ENCODE data around the gene CCDC192.

Gene CCDC192

GRCh38 chr5:127851964-127852363 is 148.8 kb downstream of the CCDC192 start:
- DNase-seq, result no peak

DNA sequence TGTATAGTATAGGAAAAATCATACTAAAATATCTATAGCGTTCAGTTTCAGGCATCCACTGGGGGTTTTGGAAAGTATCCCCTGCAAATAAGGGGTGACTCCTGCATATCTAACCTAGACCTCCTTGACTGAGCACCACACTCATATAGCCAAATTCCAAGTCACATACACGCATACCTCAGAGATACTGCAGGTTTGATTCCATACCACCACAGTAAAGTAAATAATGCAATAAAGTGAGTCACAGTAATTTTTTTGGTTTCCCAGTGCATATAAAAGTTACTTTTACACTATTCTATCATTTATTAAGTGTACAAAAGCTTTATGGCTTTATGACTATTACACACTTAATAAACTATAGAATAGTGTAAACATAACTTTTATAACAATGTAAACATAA is 151.3 kb downstream of the CCDC192 start:
- DNase-seq, result no peak

- no peak for DNase-seq
Observed at GRCh38 chr5:127856292-127856691, 153.1 kb downstream of the CCDC192 start.

DNA sequence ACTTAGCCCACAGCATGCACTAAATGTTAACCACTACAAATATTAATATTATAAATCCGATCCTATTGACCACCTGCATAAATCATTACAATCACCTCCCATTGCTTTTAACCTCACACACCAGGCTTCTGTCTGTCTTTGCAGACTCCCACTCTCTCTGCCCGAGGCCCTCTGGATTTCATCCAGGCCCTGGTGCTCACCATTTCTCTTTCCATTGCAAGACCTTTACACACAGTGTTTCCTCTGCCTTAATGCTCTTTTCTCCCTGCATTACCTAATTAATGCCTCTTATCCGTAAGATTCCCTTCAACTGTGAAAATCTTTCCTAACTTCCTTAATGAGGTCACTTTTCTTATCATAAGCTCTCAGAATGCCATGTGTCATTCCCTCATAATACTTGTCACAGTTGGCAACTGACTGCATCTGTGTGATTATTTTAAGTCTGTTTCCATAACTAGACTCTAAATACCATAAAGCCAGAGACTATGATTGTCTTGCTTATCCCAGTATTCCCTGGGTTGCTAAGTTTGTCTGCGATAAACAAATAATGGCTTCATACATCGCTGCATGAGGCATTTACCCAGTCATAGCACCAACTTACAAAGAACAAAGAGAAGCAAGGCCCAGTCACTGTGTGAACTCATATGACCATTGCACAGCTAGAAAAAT is 155.1 kb downstream of the CCDC192 start:
- no peak for DNase-seq

- DNase-seq, result no peak
Observed at GRCh38 chr5:127860291-127860690, 157.1 kb downstream of the CCDC192 start.

DNA sequence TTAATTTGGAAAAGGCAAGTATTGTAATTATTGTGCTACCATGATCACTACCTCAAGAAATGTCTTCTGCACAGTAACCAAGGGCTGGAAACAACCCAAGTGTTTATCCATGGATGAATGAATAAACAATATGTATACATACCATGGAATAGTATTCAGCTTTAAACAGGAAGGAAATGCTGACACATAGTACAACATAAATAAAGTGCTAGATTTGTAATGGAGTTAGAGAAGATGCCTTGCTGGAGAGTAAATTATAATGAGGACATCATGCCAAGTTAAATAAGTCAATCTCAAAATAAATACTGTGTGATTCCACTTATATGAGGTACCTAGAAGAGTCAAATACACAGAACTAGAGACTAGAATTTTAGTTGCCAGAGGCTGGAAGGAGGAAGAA is 160.0 kb downstream of the CCDC192 start:
- DNase-seq, result no peak

- no peak for DNase-seq
Observed at GRCh38 chr5:127863610-127864395, 160.6 kb downstream of the CCDC192 start.

GRCh38 chr5:127864511-127864910 is 161.3 kb downstream of the CCDC192 start:
- DNase-seq, result no peak

GRCh38 chr5:127865273-127865672 is 162.1 kb downstream of the CCDC192 start:
- no peak for DNase-seq

DNA sequence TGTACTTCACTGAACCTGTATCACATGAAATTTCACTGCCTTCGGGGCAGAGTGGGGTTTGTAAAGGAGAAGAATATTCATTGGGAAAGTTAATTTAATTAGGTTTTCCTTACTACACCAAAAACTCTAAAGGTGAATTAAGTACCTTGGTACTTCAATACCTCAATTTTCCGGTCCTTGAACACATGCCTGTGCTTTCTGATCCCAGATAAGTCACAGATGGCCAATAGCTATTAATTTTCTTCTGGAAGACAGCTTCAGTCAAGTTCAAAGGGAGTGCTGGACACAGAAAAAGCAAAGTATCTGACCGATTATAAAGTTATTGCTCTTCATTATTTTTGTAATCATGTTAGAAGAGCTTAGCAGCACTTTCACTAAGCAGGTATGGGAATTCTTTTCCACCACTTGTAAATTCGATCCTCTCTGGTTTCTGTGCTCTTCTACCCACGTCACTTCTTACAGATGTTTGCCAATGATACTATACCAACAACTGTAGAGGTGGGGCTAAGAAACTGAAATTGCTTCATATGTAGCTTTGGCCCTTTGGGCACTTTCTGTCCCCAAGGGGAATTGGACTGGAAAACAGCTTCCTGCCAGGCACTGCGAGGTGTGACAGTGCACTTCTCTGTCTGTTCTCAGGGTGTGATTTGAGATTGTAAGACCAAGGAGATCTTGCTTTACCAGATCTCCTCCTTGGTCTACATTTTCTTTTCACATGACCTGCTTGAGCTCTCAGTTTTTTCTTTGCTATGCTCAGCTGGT is 164.0 kb downstream of the CCDC192 start:
- no peak for DNase-seq

- no peak for DNase-seq
Observed at GRCh38 chr5:127870914-127871313, 167.7 kb downstream of the CCDC192 start.

DNA sequence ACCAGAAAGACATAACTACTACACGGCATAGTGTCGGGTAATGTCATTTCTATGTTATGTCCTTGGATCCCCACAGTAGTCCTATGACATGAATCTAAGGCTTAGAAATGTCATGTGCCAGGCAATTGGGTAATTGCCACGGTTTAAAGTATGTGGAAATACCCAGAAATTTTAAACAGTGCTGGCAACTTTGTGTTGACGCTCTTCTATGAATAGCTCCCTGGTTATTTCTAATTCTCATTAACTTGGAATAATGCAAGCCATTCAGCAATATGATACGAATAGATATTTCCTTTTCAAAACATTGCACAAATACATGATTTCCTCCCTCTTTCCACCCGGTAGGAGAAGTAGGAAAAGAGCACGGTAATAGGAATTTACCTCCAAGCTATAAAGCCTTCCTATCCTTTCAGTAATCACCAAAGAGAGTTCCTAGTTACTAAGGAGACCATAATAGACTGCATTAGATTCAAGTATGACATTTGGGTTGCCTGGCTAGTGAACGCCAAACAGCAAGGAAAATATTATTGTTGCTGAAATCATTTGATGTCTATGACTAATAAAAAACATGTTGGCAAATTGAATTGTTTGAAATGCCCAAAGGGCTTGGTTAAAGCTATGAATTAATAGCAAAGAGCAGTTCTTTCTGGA is 168.4 kb downstream of the CCDC192 start:
- DNase-seq, result no peak

DNA sequence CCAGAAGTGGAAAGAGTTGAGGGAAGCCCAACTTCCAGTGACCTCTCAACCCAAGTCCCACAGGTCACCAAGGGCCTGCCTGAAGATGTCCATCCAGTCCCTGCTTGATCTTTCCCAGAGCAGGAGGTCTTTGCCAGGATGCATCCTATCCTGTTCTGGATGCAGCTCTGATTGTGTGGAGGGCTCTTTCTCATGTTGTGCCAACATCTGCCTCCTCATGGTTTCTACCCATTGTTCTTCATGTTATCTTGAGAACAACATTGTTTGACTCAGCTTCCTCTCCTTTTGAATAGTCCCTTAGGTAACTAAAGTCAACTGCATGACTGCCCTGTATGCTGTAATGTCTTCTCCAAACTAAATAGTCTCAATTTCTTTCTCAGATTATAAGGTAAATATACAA is 169.3 kb downstream of the CCDC192 start:
- DNase-seq, result no peak

DNA sequence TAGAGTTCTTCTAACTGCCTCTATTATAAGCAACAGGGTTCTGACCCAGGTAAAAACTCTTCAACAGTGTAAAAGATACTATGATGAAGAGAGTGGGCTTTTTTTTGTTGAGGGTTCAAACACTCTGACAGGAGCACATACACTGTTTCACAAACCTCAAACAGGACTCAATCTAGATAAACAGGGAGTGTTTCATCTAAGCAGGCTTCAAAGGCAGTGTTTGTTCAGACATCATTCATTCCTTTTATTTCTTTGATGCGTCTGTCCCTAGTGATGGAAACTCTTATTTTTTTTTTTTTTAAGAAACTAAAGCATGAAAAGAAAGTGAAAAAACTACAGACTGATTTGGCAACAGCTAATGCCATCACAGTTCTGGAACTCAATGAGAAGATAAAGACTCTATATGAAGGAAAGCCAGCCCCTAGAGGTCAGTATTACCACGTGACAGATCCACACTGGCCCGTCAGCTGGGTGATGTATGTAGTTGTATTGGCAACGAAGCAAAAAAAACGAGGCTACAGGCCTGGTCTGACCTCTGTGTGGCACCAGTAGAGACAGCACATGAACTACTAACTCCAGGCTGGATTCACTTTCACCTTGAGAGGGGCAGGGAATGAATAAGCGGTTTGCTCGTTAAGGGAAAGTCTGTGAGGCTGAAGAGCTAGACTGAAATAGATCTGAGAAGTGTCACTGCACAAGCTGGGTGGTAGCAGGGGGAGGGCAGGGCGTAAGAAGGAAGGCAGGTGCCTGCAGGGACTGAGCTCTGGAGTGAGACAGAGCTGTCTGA is 172.2 kb downstream of the CCDC192 start:
- peak; percentile 58 for DNase-seq

GRCh38 chr5:127876384-127876783 is 173.2 kb downstream of the CCDC192 start:
- DNase-seq, result no peak

- peak; percentile 0 for DNase-seq
Observed at GRCh38 chr5:127878174-127878750, 175.1 kb downstream of the CCDC192 start.

- no peak for DNase-seq
Observed at GRCh38 chr5:127884416-127884815, 181.2 kb downstream of the CCDC192 start.

DNA sequence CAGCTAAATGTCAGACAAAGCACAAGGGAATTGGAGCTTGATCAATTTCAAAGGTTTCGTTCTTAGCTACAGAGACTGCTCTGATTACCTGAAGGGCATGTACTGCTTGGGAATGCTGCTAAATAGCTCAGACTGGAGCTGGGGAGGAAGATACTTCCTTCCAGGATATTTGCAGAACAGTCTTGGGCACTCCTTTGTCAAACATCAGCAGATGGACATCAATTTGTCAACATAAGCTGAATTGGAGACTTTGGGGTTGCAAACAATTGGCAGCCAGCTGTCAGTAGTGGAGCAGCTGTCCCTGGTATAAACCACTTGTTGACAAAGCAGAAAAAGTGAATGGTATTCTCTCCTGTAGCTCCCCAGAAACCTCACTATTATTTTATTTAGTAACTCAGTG is 182.0 kb downstream of the CCDC192 start:
- peak; percentile 53 for DNase-seq

GRCh38 chr5:127886081-127886480 is 182.9 kb downstream of the CCDC192 start:
- no peak for DNase-seq

- no peak for DNase-seq
Observed at GRCh38 chr5:127887282-127887681, 184.1 kb downstream of the CCDC192 start.

- DNase-seq, result no peak
Observed at GRCh38 chr5:127891942-127892341, 188.8 kb downstream of the CCDC192 start.
